Upper lobe of right lung (tissue), 1 donor: ENCODE measurements around the gene OR10H5. TPM values are rescaled to one million over a fixed set of nuclear protein-coding genes. Genes with fewer than 3 reads are reported as not detected.
A peak's percentile ranks its signal among the peaks of the same experiment; 100 is the strongest.
"Not testable (repeated sequence)": the region's sequence is repeated elsewhere in the genome, so short reads cannot be mapped to it uniquely, and the experiment has no call there.

ENCODE experiments used
- ATAC-seq: fragments of 200-7000 bp; cut with Tn5 transposase; one replicate; pipeline ENCODE4 v1.9.1; 2020; ENCODE audit warnings: mild to moderate bottlenecking, moderate library complexity
- DNase-seq: peaks from one replicate; pipeline ENCODE4 v3.0.0-alpha.2; 2020
- H3K27ac ChIP-seq: fragments of 200-600 bp; one replicate; pipeline ENCODE4 v1.8.0; 2022
- H3K27me3 ChIP-seq: fragments of 200-600 bp; one replicate; pipeline ENCODE4 v1.8.0; 2022; ENCODE audit warnings: mild to moderate bottlenecking
- H3K36me3 ChIP-seq: fragments of 200-600 bp; one replicate; pipeline ENCODE4 v1.8.0; 2022
- H3K4me1 ChIP-seq: fragments of 200-600 bp; one replicate; pipeline ENCODE4 v1.8.0; 2022
- H3K4me3 ChIP-seq: fragments of 200-600 bp; one replicate; pipeline ENCODE4 v1.8.0; 2022; ENCODE audit warnings: mild to moderate bottlenecking
- H3K9me3 ChIP-seq: fragments of 200-600 bp; one replicate; pipeline ENCODE4 v1.8.0; 2022
- CTCF ChIP-seq: fragments of 200-600 bp; IDR thresholded peaks from one replicate; pipeline ENCODE4 v1.8.0; 2022; ENCODE audit warnings: antibody characterized with exemption
- intact Hi-C: fragments of 100-400 bp; cut with DNase I; formaldehyde crosslinking; loops from one replicate; pipeline ENCODE4 v1.11.0; 2022
- total RNA-seq: library from RNA; stranded (reverse); fragmentation: NEBNext Ultra II Directional; extraction: Animal tissue kit (Norgen Biotek cat#: 25700); gene quantifications from one replicate; pipeline ENCODE4 v1.2.1, GENCODE V29; 2021
- donor health status: DM: no; HTN: yes; CAD: no; lungs with severe emphysema.

The OR10H5 gene
- total RNA-seq, 1 donor from 2014 or later = not detected

- no peaks in the 10 kb centered on the region for H3K27me3 ChIP-seq
- no peaks in the 10 kb centered on the region for H3K9me3 ChIP-seq
- no peaks in the 10 kb centered on the region for H3K36me3 ChIP-seq
- H3K4me1 ChIP-seq = peaks cover 9% of the 10 kb centered on the region
- ATAC-seq (peak; percentile 66), DNase-seq (no peak)
- TF ChIP-seq CTCF = no peak
- peak overlapping the region; percentile 61 for H3K27ac ChIP-seq
- intact Hi-C loops = no loop called here
- peak overlapping the region; percentile 19 for H3K4me3 ChIP-seq
Measured at GRCh38 chr19:15779756-15780476, 7.5 kb upstream of the OR10H5 start.

- no peak overlapping the region for H3K4me3 ChIP-seq
- H3K27ac ChIP-seq = peak overlapping the region; percentile 61
- no peaks in the 10 kb centered on the region for H3K9me3 ChIP-seq
- ATAC-seq (peak; percentile 11), DNase-seq (no peak)
- TF ChIP-seq CTCF = no peak
- H3K36me3 ChIP-seq = no peaks in the 10 kb centered on the region
- intact Hi-C loops = no loop called here
- peaks cover 9% of the 10 kb centered on the region for H3K4me1 ChIP-seq
- no peaks in the 10 kb centered on the region for H3K27me3 ChIP-seq
Measured at GRCh38 chr19:15780610-15781418, 6.6 kb upstream of the OR10H5 start.

- no peaks in the 10 kb centered on the region for H3K9me3 ChIP-seq
- intact Hi-C loops = no loop called here
- DNase-seq = no peak
- no peak overlapping the region for H3K4me3 ChIP-seq
- H3K36me3 ChIP-seq = no peaks in the 10 kb centered on the region
- H3K4me1 ChIP-seq = peaks cover 9% of the 10 kb centered on the region
- no peak overlapping the region for H3K27ac ChIP-seq
- no peak for TF ChIP-seq CTCF
- no peak for ATAC-seq
- no peaks in the 10 kb centered on the region for H3K27me3 ChIP-seq
Measured at GRCh38 chr19:15781661-15782060, 5.8 kb upstream of the OR10H5 start.

GRCh38 chr19:15782211-15782610, 5.2 kb upstream of the OR10H5 start:
- peaks cover 9% of the 10 kb centered on the region for H3K4me1 ChIP-seq
- ATAC-seq = no peak
- no peak overlapping the region for H3K27ac ChIP-seq
- H3K27me3 ChIP-seq = no peaks in the 10 kb centered on the region
- DNase-seq = no peak
- H3K36me3 ChIP-seq = no peaks in the 10 kb centered on the region
- H3K4me3 ChIP-seq = no peak overlapping the region
- intact Hi-C loops = no loop called here
- no peaks in the 10 kb centered on the region for H3K9me3 ChIP-seq
- TF ChIP-seq CTCF = no peak

- H3K36me3 ChIP-seq, DNase-seq, H3K4me3 ChIP-seq, H3K4me1 ChIP-seq, intact Hi-C loops, ATAC-seq, H3K9me3 ChIP-seq, H3K27me3 ChIP-seq, H3K27ac ChIP-seq: not testable (repeated sequence)
Measured at GRCh38 chr19:15782896-15783295, 4.6 kb upstream of the OR10H5 start.

- no peaks in the 10 kb centered on the region for H3K36me3 ChIP-seq
- no peak overlapping the region for H3K27ac ChIP-seq
- no peaks in the 10 kb centered on the region for H3K4me1 ChIP-seq
- DNase-seq (no peak), ATAC-seq (no peak)
- TF ChIP-seq CTCF = no peak
- H3K4me3 ChIP-seq = no peak overlapping the region
- H3K27me3 ChIP-seq = no peaks in the 10 kb centered on the region
- no peaks in the 10 kb centered on the region for H3K9me3 ChIP-seq
- intact Hi-C loops = no loop called here
Measured at GRCh38 chr19:15788594-15789270, 1.3 kb downstream of the OR10H5 start.
